Liver (tissue), 3 donors: ENCODE results near the gene PARP3.

Experiments used
- FOXA1 ChIP-seq: IDR thresholded peaks from 2 replicates; pipeline ENCODE4 v1.6.1; 2016; ENCODE audit warnings: antibody characterized with exemption
- GABPA ChIP-seq, 2 donors: IDR thresholded peaks in 1 of 2; conservative IDR thresholded peaks in 1 of 2; 2 replicates each; pipeline ENCODE4 v1.6.1; 2016; ENCODE audit warnings: antibody characterized with exemption in 2 of 2, mild to moderate bottlenecking in 1 of 2, moderate library complexity in 1 of 2
- JUND ChIP-seq, 2 donors: IDR thresholded peaks; 2 replicates each; pipeline ENCODE4 v1.6.1; 2016; ENCODE audit warnings: antibody characterized with exemption in 2 of 2
- NR2F2 ChIP-seq: IDR thresholded peaks from 2 replicates; pipeline ENCODE4 v1.6.1; 2016; ENCODE audit warnings: antibody characterized with exemption
- RXRA ChIP-seq, 2 donors: IDR thresholded peaks; 2 replicates each; pipeline ENCODE4 v1.6.1; 2017 to 2018; ENCODE audit warnings: antibody characterized with exemption in 2 of 2, mild to moderate bottlenecking in 1 of 2
- TAF1 ChIP-seq: conservative IDR thresholded peaks from 2 replicates; pipeline ENCODE4 v1.6.1; 2016; ENCODE audit warnings: antibody characterized with exemption, mild to moderate bottlenecking
- YY1 ChIP-seq: IDR thresholded peaks from 2 replicates; pipeline ENCODE4 v1.6.1; 2016; ENCODE audit warnings: antibody characterized with exemption, mild to moderate bottlenecking
- TF ChIP-seq, protein P1 (sequence below): fragments of 150-350 bp; IDR thresholded peaks from 2 replicates; pipeline ENCODE4 v1.5.1; 2017; ENCODE audit warnings: improper control_type of control experiment, low read depth, low read length; ENCODE audit not compliant: missing input control
- TF ChIP-seq, protein P2 (sequence below): IDR thresholded peaks from 2 replicates; pipeline ENCODE4 v1.6.1; 2016; ENCODE audit warnings: antibody characterized with exemption
- TF ChIP-seq, protein P3 (sequence below): IDR thresholded peaks from 2 replicates; pipeline ENCODE4 v1.6.1; 2016; ENCODE audit warnings: antibody characterized with exemption, mild to moderate bottlenecking
- TF ChIP-seq, protein P4 (sequence below): IDR thresholded peaks from 2 replicates; pipeline ENCODE4 v1.6.1; 2016; ENCODE audit warnings: antibody characterized with exemption
- donor health status: healthy.
- donor health status: healthy.

DNA sequence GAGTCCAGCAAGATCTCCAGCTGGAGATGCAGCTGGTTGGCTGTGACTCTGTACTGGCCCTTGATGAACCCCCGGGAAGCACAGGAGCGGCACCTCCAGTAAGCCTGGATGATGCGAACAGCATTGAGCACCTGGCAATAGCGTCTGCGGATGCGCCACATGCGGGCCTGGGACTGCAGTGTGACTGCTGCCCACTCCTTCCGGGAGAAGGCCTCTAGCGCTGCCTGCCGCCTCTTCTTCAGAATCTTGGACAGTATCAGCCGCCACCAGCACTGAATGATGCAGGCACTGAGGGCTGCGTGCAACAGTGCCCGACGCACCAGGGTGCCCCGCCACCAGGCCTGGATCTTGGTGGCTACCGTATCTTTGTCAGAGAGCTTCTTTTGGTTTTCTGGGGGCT is 47.2 kb upstream of the PARP3 start:
- TF ChIP-seq, protein P1, sequence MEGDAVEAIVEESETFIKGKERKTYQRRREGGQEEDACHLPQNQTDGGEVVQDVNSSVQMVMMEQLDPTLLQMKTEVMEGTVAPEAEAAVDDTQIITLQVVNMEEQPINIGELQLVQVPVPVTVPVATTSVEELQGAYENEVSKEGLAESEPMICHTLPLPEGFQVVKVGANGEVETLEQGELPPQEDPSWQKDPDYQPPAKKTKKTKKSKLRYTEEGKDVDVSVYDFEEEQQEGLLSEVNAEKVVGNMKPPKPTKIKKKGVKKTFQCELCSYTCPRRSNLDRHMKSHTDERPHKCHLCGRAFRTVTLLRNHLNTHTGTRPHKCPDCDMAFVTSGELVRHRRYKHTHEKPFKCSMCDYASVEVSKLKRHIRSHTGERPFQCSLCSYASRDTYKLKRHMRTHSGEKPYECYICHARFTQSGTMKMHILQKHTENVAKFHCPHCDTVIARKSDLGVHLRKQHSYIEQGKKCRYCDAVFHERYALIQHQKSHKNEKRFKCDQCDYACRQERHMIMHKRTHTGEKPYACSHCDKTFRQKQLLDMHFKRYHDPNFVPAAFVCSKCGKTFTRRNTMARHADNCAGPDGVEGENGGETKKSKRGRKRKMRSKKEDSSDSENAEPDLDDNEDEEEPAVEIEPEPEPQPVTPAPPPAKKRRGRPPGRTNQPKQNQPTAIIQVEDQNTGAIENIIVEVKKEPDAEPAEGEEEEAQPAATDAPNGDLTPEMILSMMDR: no peak
- TF ChIP-seq, protein P2, sequence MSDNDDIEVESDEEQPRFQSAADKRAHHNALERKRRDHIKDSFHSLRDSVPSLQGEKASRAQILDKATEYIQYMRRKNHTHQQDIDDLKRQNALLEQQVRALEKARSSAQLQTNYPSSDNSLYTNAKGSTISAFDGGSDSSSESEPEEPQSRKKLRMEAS: no peak
- TF ChIP-seq, protein P3, sequence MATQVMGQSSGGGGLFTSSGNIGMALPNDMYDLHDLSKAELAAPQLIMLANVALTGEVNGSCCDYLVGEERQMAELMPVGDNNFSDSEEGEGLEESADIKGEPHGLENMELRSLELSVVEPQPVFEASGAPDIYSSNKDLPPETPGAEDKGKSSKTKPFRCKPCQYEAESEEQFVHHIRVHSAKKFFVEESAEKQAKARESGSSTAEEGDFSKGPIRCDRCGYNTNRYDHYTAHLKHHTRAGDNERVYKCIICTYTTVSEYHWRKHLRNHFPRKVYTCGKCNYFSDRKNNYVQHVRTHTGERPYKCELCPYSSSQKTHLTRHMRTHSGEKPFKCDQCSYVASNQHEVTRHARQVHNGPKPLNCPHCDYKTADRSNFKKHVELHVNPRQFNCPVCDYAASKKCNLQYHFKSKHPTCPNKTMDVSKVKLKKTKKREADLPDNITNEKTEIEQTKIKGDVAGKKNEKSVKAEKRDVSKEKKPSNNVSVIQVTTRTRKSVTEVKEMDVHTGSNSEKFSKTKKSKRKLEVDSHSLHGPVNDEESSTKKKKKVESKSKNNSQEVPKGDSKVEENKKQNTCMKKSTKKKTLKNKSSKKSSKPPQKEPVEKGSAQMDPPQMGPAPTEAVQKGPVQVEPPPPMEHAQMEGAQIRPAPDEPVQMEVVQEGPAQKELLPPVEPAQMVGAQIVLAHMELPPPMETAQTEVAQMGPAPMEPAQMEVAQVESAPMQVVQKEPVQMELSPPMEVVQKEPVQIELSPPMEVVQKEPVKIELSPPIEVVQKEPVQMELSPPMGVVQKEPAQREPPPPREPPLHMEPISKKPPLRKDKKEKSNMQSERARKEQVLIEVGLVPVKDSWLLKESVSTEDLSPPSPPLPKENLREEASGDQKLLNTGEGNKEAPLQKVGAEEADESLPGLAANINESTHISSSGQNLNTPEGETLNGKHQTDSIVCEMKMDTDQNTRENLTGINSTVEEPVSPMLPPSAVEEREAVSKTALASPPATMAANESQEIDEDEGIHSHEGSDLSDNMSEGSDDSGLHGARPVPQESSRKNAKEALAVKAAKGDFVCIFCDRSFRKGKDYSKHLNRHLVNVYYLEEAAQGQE: no peak
- TF ChIP-seq FOXA1 (no peak), TAF1 (no peak), JUND (IDR thresholded peaks at IDR 0.05) (no peak), GABPA (IDR thresholded peaks at IDR 0.05 in 1 of 2, conservative IDR thresholded peaks at IDR 0.05 in 1 of 2) (no peak), NR2F2 (no peak), RXRA (IDR thresholded peaks at IDR 0.05) (no peak), YY1 (no peak)
- TF ChIP-seq, protein P4, sequence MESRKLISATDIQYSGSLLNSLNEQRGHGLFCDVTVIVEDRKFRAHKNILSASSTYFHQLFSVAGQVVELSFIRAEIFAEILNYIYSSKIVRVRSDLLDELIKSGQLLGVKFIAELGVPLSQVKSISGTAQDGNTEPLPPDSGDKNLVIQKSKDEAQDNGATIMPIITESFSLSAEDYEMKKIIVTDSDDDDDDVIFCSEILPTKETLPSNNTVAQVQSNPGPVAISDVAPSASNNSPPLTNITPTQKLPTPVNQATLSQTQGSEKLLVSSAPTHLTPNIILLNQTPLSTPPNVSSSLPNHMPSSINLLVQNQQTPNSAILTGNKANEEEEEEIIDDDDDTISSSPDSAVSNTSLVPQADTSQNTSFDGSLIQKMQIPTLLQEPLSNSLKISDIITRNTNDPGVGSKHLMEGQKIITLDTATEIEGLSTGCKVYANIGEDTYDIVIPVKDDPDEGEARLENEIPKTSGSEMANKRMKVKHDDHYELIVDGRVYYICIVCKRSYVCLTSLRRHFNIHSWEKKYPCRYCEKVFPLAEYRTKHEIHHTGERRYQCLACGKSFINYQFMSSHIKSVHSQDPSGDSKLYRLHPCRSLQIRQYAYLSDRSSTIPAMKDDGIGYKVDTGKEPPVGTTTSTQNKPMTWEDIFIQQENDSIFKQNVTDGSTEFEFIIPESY: no peak
